Stimulated activated CD8-positive, alpha-beta memory T cell treated with anti-CD3 and anti-CD28 coated beads, Interleukin-15, amount 100 ng/mL, for 1 hour (primary cell): ENCODE results near the gene CBY2.
"Not testable (repeated sequence)": the region's sequence is repeated elsewhere in the genome, so short reads cannot be mapped to it uniquely, and the experiment has no call there.

Experiments
- DNase-seq: peaks from one replicate; pipeline ENCODE4 v3.0.0-alpha.2; 2020; ENCODE audit warnings: low read depth

CBY2 gene, protein sequence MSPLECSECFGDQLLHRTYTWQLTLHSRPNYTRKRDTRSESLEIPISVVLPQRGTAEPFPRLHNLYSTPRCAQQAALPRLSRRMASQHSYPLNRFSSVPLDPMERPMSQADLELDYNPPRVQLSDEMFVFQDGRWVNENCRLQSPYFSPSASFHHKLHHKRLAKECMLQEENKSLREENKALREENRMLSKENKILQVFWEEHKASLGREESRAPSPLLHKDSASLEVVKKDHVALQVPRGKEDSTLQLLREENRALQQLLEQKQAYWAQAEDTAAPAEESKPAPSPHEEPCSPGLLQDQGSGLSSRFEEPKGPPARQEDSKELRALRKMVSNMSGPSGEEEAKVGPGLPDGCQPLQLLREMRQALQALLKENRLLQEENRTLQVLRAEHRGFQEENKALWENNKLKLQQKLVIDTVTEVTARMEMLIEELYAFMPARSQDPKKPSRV

DNA sequence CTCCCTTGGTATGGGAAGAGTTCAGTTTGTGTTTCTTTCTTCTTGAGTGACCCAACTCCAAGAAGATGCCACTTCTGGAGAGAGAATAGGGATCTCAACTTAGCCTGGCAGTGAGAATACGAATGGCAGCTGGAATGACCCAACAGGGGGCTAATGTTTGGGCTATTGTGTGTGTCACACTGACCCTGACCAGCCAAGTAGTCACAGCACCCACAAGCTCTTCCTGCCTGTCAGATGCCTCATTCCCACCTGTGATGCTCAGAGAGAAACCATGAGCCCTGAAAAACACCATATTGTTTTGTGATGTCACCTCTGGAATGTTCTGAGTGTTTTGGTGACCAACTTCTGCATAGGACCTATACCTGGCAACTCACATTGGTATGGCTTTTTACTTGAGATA lies at the start of gene CBY2:
TSS of gene CBY2 (plus strand) at position 233 of the 400 bp plus-strand sequence. CDS start at position 304, 71 bp downstream.
- no peak for DNase-seq

DNA sequence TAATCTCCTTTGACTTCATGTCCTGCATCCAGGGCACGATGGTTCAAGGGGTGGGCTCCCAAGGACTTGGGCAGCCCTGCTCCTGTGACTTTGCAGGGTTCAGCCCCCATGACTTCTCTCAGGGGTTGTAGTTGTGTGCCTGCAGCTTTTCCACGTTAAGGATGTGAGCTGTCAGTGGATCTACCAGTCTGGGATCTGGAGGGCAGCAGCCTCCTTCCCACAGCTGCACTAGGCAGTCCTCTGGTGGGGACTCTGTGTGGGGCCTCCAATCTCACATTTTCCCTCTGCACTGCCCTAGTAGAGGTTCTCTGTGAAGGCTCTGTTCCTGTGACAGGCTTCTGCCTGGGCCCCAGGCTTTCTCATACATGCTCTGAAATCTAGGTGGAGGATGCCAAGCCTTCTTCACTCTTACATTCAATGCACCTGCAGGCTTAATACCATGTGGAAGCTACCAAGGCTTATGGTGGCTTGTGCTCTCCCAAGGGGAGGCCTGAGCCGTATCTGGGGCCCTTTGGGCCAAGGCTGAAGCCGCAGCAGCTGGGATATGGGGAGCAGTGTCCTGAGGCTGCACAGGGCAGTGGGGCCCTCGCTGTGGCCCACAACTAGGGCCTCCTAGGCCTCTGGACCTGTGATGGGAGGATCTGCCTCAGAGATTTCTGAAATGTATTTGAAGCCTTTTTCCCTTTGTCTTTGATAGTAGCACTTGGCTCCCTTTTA lies 47.3 kb upstream of the CBY2 start:
- DNase-seq = no peak

DNA sequence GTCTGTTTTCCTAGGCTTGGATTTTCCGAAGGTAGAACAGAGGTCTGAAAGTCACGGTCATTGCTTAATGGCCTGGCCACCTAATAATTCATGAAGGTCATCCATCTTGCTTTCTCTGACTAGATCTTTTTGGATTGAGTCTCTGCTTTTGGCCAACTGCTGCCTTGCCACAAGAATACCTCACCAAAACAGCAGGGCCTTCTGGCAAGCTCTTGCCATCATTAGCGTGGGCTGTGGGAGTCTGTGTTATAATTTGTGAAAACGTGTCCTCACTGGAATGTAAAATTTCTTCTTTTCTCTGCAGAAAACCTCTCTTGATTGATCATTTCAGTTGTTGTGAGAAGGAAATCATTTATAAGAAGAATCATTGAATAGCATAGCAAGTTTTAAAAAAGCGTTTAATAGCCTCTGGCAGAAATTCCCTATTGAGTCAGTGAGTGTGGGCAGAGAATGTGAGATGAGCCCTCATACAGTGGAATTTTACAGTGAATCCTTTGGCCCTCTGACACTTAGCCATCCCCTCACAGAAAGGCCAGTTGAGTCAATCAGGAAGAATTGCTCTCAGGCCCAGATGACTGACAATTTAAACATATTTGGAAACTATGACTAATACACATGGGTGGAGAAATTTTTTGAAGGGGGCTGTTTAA lies 43.4 kb upstream of the CBY2 start:
- no peak for DNase-seq

DNA sequence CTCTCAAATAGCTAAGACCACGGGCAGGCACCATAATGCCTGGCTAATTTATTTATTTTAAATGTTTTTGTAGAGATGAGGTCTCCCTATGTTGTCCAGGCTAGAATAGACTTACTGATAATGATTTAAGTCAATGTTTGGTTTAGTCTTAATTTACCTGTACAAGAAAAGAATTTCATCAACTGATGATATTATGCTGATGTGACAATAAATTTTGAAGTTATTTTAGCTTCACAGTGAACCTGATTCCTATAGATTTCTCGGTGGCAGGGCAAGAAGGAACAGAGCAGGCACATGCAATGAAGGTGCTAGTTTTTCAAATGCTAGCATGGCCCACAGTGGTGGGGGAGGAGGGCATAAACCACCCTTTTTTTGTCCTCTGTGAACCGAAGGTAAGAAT lies 42.6 kb upstream of the CBY2 start:
- DNase-seq = no peak

DNA sequence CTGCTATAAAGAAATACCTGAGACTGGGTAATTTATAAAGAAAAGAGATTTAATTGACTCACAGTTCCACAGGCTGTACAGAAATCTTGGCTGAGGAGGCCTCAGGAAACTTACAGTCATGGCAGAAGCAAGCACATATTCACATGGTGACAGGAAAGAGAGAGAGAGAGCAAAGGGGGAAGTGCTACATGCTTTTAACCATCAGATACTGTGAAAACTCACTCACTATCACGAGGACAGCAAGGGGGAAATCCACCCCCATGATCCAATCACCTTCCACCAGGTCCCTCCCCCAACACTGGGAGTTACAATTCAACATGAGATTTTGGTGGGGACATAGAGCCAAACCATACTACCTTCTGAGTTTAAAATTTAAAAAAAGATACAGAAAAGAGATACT lies 41.7 kb upstream of the CBY2 start:
- DNase-seq = not testable (repeated sequence)

DNA sequence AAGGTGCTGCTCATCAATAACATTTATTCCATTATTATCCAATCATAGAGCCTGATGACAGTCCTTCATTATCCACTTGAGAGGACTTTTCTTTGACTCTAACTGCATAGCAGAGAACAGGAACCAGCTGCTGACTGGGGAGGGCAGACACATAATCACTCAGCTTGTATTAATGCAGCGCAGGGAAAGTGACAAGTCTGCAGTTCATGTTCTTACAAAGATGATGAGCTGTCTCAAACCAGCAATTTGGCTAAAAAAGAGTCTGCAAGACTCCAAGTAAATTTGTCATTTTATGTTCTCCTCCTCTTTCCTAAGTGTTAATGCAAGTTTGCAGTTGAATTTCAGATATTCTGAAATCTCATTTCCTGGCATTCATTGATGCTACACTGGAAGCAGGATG lies 40.0 kb upstream of the CBY2 start:
- no peak for DNase-seq

DNA sequence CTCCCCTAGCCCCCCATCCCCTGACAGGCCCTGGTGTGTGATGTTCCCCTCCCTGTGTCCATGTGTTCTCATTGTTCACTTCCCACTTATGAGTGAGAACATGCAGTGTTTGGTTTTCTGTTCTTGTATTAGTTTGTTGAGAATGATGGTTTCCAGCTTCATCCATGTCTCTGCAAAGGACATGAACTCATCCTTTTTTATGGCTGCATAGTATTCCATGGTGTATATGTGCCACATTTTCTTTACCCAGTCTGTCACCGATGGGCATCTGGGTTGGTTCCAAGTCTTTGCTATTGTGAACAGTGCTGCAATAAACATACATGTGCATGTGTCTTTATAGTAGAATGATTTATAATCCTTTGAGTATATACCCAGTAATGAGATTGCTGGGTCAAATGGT lies 39.2 kb upstream of the CBY2 start:
- DNase-seq = not testable (repeated sequence)

DNA sequence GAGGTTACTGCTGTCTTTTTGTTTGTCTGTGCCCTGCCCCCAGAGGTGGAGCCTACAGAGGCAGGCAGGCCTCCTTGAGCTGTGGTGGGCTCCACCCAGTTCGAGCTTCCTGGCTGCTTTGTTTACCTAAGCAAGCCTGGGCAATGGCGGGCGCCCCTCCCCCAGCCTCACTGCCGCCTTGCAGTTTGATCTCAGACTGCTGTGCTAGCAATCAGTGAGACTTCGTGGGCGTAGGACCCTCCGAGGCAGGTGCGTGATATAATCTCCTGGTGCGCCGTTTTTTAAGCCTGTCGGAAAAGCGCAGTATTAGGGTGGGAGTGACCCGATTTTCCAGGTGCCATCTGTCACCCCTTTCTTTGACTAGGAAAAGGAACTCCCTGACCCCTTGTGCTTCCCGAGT lies 32.5 kb upstream of the CBY2 start:
- DNase-seq = not testable (repeated sequence)

DNA sequence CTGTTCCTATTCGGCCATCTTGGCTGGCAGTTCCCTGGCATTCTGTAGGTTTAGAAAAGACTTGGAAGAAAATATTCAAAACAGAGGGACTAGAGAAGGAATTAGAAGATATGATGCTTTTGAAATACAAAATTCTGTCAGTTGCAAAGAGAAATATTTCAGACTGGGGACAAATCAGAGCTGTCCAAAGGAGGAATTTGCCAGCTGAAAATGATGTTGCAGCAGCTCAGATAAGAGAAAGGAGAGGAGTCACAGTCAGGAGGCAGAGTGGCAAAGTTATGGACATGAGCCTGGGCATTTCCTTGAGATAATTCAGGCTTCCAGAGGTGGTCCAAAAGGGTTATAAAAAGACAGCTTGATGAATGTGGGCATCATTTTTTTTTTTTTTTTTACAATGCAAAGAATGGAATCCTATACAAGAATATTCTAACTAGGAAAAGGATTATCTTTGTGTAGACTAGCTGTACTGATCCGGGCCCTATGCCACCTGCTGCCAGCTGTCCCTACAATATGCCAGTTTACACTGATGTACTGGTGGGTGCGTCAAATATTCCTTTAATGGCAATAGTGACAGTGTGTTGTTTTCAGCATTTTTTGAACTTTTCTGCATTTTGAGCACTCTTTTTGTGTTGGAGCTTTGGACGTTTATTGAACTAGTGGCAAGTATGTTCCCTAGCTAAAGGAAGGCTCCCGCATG lies 31.8 kb upstream of the CBY2 start:
- no peak for DNase-seq

DNA sequence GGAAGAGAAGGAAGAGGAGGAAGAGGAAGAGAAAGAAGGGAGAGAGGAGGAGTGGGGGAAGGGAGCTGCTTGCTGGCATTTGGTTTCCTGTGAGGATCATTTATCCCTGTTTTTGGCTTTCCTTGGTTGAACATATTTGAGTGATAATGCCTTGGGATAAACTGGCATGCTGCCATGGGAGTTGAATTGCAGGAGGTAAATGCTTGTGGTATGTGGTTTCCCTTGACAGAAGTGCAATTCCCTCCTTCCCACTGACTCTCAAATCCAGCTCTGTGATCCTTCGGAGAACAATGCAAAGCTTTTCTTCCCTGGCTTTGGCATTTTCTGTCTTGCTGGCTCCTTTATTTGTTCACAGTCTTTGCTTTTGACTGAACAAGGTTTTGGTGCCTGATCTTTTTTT lies 27.2 kb upstream of the CBY2 start:
- no peak for DNase-seq

DNA sequence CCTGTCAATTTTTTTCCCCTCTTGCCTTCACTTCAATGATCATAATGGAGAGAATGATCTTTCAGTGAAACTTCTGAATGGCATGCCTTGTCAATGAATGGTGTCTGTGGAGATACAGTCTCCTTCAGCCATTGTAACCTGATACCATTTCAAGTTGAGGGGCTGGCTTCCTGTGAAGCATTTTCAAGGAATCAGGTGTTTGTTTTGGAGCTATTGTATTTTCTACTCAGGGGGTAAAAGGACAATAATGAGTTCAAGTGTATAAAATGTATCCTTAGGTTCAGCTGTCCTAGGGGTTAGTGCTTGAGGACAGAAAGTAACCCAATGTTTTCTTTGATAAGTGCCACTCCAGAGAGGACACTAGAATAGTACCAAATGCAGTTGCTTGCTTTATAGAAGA lies 23.8 kb upstream of the CBY2 start:
- DNase-seq = no peak

DNA sequence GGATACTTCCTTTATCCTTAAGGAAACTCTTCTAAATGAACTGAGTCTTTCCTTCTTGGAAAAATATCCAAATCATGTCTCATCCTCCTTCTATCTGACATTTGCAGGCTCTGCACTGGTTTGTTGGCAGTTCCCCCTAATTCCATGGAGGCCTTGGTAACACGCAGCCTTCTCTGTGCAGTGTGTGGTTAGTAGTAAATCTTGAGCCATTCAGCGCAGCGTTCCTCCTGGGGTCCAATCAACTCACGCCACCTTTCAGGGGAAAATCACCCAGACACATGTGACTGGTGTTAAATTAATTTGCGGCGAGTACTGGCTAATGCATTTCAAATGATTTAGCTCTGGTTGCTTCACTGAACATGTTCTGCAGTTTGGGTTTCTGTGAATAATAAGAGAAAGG lies 21.0 kb upstream of the CBY2 start:
- DNase-seq = no peak

DNA sequence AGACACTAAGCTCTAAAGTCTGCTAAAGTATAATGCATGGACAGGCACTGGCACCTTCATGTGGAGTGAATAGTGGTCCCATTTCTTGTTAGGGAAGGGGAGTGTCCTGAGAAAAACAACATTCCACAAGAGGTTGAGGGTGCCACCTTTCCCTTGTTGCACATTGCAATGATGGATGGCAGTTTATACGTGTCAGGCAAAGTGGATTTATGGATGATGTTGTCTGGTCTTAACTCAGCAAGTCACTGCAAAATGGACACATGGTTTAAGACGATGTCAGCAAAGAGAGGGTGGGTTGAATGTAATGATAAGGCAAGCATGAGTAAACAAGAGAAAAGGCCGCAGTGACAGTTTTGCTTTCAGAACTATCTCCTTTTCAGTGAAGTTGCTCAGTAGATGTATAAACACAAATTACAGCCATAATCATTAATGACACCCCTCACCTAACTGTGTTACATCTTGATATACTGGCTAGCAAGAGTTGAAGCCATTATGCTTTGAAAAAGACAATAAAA lies 19.6 kb upstream of the CBY2 start:
- no peak for DNase-seq

DNA sequence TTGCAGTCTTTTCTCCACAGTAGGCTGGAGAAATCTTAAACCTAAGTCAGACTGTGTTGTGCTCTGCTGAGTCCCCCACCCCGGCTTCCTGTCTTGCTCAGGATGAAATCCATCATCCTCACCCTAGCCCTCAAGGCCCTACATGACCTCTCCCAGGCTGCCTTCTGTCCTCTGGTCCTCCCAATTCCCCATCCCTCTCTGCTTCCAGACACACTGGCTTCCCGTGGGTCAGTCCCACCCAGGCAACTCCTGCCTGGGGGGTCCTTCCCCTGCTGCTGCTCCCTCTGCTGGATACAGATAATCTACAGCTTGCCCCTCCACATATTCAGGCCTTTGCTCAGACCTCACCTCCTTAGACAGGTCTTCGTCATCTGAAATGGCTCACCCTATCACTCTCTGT lies 18.4 kb upstream of the CBY2 start:
- DNase-seq = no peak

DNA sequence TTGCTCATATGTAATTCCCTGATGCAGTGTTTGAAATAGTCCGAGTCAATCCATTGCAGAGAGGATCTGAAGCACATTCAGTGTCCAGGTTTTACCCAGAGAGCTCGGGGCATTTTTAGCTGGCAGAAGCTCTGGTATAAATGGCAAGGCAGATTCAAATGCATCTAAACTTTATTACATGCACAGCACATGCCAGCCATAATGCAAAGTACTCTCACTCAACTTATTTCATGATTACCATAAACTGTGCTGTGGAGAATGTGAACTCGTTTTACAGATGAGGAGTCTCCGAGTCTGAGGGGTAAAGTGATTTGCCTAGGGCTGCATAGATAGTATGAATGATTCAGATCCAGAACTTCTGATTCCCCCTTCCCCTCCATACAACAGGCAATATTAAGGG lies 13.5 kb upstream of the CBY2 start:
- DNase-seq = no peak

DNA sequence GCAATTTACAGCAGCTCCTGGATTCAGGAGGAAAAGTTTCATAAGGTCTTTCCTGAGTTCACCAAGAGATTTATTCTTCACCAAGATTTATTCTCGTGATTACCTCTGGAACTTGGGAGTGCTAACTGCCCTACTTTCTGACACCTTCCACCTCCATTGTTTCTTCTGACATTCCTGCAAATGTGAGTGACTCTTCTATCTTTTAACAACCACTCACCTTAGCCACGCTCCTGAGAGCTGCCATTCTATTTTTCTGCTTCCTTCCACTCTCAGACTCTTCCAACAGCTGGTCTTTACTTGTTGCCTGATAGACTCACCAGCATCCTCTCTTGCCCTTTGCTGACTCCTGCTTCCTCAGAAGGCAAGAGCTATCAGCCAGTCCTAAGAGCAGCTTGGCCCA lies 11.5 kb upstream of the CBY2 start:
- no peak for DNase-seq

DNA sequence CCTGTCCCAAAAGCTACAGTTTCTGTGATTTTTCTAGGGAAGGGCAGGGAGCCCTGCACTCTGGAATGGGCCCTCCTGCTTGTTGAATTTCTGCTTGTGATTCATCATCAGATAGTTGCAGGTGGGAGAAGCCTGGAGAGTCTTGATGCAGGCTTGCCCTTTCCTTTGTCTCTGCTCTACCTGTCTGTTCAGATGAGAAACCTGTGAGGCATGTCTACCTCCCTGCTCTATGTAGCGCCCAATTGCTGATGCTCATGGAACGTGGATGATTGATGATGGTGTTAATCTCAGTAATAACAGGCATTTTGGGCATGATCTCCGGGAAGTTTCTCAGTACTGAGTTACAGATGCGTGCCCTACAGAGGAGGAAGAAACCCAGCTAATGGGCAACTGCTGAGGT lies 10.9 kb upstream of the CBY2 start:
- no peak for DNase-seq

DNA sequence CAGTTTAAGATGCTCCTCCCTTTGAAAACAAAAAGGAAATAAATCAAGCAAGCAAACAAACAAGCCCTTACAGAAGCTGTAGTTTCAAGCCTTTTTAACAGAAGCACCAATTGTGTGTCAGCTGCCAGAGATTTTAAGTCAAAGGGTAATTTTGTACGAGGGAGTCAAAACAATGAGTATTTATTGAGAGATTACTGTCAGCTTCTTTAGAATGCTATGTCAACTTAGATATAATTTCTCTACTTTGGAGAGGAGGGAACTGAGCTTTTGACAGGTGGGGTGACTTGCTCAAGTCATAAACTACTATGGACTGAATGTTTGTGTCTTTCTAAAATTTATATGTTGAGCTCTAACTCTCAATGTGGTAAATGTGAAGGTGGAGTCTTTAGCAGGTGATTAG lies 10.5 kb upstream of the CBY2 start:
- no peak for DNase-seq

DNA sequence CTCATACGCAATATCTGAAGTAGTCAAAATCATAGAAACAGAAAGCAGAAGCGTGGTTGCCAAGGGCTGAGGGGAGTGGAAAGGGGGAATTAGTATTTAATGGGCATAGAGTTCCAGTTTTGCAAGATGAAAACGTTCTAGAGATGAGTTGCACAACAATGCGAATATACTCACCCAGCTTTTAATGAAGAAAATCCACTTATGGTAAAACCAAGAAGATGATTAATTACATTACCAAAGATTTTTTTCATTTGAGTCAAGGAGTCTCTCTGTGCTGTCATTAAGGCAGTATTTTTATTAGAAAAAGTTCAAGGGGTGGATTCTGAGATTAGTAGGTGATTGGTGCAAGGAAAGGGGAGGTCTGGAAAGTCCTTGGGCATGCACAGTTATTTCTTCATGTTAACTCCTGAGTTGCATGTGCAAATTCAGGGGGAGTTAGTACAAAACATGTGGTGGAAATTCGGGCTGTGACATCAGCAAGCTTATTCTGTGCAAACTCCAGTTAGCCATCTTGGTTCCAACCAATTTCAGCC lies 6.9 kb upstream of the CBY2 start:
- no peak for DNase-seq

DNA sequence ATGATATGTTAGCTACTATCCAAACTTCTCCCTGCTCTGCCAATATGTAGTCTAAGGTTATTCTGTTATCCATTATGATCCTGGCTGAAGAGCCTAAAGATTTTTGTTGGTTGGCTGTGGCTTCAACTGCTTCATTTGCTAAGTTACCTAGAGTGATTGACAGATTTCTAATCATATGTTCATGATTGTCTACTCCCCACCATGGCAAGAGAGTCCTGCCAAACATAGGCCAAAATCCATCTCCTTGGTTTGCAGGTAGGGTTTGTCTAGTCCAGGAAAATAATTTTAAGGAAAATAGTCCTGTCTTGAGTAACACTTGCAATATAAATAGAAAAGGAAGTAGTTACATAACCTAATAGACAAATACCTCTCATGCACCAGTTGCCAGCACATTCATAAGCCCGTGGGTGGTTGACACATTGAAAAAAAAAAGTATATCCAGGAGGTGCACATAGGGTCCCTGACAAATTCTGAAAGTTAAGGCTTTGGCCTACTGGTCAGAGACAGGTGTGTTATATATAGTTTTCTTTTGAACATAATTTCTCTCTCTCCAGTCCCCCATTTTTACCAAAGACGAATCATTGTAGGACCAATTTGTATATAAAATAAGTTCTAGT lies 5.4 kb upstream of the CBY2 start:
- DNase-seq = no peak
